ENCODE data around the gene PAIP1.

Gene PAIP1

DNA sequence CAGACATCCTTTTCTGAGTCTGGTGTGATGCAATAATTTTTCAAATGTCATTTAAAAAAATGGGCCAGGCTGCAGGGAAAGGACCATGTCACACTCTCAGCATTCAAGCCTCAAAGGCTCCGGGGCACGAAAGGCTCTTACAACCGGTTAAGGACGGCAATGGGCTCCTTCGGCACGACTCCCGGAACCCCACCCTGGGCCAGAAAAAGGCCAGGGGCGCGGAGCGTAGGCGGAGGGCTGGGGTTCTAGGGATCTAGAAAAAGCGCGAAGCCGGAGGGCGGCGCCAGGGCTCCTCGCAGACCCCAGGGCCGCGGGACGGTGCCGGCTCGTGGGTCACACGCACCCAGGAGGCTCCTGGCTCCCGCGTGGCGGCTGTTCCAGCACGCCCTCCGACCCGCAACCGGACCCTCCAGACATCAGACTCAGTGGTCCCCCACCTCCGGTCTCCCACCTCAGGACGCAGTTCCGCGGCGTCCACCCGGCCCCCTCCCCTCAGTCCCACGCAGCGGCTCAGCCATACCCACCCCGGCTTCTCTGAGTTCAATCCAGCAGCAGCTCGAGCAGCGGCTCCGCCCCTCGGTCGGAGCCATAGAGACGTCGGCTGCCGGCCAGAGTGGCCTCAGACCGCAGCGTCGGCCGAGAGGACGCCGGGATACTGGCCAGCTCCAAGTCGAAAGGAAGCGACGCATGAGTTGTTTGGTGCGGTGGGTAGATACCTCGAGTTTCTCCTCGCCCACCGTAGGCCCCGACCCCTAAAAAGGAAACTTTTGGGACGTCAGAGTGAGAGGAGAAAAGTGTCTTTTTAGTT is 73.4 kb downstream of the PAIP1 start, which contains the start of gene TMEM267:
Gene TMEM267 (minus strand): TSS at position 568 of the 808 bp plus-strand sequence. CDS start 29,896 bp downstream, outside the sequence.
- H3K27ac ChIP-seq (ENCODE audit: low read length), result peak within 1 kb of the TSS; percentile 82
- TF ChIP-seq, protein P1, sequence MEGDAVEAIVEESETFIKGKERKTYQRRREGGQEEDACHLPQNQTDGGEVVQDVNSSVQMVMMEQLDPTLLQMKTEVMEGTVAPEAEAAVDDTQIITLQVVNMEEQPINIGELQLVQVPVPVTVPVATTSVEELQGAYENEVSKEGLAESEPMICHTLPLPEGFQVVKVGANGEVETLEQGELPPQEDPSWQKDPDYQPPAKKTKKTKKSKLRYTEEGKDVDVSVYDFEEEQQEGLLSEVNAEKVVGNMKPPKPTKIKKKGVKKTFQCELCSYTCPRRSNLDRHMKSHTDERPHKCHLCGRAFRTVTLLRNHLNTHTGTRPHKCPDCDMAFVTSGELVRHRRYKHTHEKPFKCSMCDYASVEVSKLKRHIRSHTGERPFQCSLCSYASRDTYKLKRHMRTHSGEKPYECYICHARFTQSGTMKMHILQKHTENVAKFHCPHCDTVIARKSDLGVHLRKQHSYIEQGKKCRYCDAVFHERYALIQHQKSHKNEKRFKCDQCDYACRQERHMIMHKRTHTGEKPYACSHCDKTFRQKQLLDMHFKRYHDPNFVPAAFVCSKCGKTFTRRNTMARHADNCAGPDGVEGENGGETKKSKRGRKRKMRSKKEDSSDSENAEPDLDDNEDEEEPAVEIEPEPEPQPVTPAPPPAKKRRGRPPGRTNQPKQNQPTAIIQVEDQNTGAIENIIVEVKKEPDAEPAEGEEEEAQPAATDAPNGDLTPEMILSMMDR (IDR thresholded peaks at IDR 0.05; ENCODE audit: low read depth, low read length), result no peak
- TF ChIP-seq EZH2phosphoT487 (IDR thresholded peaks at IDR 0.05; ENCODE audit: low read depth), result no peak
- H3K27me3 ChIP-seq (ENCODE audit: low read depth, low read length), result no peaks in the 10 kb centered on the region
- no peaks in the 10 kb centered on the region for H3K9me3 ChIP-seq (ENCODE audit: insufficient read depth, low read length)
- peaks cover 22% of the 10 kb centered on the region for H3K79me2 ChIP-seq (ENCODE audit: low read length)
- H3K36me3 ChIP-seq (replicated peaks; ENCODE audit: low read depth, low read length), result no peaks in the 10 kb centered on the region
- H3K4me3 ChIP-seq (ENCODE audit: low read length), result peak within 1 kb of the TSS; percentile 97
- peak within 1 kb of the TSS; percentile 90 for H2AFZ ChIP-seq (ENCODE audit: low read depth, low read length)
- H4K20me1 ChIP-seq (ENCODE audit: insufficient read depth, low read length), result no peaks in the 10 kb centered on the region
- H3K4me2 ChIP-seq (ENCODE audit: low read length), result peak within 1 kb of the TSS; percentile 95
- H3K4me1 ChIP-seq (ENCODE audit: low read length), result peaks cover 13% of the 10 kb centered on the region
- peak within 1 kb of the TSS; percentile 83 for H3K9ac ChIP-seq (ENCODE audit: low read length)

GRCh38 chr5:43482490-43483297 is 74.2 kb downstream of the PAIP1 start:
- no peak for TF ChIP-seq EZH2phosphoT487 (IDR thresholded peaks at IDR 0.05; ENCODE audit: low read depth)
- TF ChIP-seq, protein P1 (IDR thresholded peaks at IDR 0.05; ENCODE audit: low read depth, low read length), result no peak
- no peaks in the 10 kb centered on the region for H3K36me3 ChIP-seq (replicated peaks; ENCODE audit: low read depth, low read length)
- peak overlapping the region; percentile 90; the same call in 1 of the 2 replicates for H2AFZ ChIP-seq (ENCODE audit: low read depth, low read length)
- peak overlapping the region; percentile 83 for H3K9ac ChIP-seq (ENCODE audit: low read length)
- H3K4me2 ChIP-seq (ENCODE audit: low read length), result peak overlapping the region; percentile 95
- peaks cover 22% of the 10 kb centered on the region for H3K79me2 ChIP-seq (ENCODE audit: low read length)
- H3K27me3 ChIP-seq (ENCODE audit: low read depth, low read length), result no peaks in the 10 kb centered on the region
- peak overlapping the region; percentile 82 for H3K27ac ChIP-seq (ENCODE audit: low read length)
- peaks cover 13% of the 10 kb centered on the region for H3K4me1 ChIP-seq (ENCODE audit: low read length)
- H3K4me3 ChIP-seq (ENCODE audit: low read length), result peak overlapping the region; percentile 97
- no peaks in the 10 kb centered on the region for H4K20me1 ChIP-seq (ENCODE audit: insufficient read depth, low read length)
- no peaks in the 10 kb centered on the region for H3K9me3 ChIP-seq (ENCODE audit: insufficient read depth, low read length)
